Measurements from ENCODE around the gene RND1. TPM values are rescaled to one million over a fixed set of nuclear protein-coding genes. Genes with fewer than 3 reads are reported as not detected.

RND1 gene
- total and polyA plus RNA-seq, 2 experiments from 2014 or later: 9.3 to 10.4 TPM

DNA sequence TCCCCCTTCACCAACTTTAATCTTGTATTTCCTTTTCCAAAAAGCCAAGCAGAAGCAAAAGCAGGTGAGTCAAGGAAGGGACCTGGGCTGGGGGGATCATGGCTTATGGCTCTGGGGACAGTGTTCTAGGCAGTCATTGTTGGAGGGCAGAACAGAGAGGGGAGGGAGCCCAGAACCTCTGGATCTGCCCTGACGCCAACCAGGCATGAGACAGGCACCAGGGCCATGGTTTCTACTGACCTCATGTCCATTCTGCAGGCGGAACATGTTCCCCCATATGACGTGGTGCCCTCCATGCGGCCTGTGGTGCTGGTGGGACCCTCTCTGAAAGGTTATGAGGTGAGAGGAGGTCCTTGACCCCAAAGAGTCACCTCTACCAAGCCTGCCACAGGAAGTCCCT is 40.8 kb downstream of the RND1 start:
- H3F3A ChIP-seq (replicated peaks; ENCODE audit: low read depth): no peaks in the 10 kb centered on the region
- H3K27ac ChIP-seq (ENCODE audit: low read depth): no peak overlapping the region
- peaks cover 23% of the 10 kb centered on the region for H3K4me1 Mint-ChIP-seq
- TF ChIP-seq NANOG (IDR thresholded peaks at IDR 0.05; ENCODE audit: borderline replicate concordance) (no peak), JUNB (IDR thresholded peaks at IDR 0.05; ENCODE audit: unreplicated experiment) (no peak), ZNF114 (CRISPR knock-in tag; IDR thresholded peaks at IDR 0.05) (no peak), CREB1 (CRISPR knock-in tag; IDR thresholded peaks at IDR 0.05; ENCODE audit: low read depth) (no peak), ZNF331 (CRISPR knock-in tag; IDR thresholded peaks at IDR 0.05; ENCODE audit: low read depth) (no peak)
- TF ChIP-seq, protein P1, sequence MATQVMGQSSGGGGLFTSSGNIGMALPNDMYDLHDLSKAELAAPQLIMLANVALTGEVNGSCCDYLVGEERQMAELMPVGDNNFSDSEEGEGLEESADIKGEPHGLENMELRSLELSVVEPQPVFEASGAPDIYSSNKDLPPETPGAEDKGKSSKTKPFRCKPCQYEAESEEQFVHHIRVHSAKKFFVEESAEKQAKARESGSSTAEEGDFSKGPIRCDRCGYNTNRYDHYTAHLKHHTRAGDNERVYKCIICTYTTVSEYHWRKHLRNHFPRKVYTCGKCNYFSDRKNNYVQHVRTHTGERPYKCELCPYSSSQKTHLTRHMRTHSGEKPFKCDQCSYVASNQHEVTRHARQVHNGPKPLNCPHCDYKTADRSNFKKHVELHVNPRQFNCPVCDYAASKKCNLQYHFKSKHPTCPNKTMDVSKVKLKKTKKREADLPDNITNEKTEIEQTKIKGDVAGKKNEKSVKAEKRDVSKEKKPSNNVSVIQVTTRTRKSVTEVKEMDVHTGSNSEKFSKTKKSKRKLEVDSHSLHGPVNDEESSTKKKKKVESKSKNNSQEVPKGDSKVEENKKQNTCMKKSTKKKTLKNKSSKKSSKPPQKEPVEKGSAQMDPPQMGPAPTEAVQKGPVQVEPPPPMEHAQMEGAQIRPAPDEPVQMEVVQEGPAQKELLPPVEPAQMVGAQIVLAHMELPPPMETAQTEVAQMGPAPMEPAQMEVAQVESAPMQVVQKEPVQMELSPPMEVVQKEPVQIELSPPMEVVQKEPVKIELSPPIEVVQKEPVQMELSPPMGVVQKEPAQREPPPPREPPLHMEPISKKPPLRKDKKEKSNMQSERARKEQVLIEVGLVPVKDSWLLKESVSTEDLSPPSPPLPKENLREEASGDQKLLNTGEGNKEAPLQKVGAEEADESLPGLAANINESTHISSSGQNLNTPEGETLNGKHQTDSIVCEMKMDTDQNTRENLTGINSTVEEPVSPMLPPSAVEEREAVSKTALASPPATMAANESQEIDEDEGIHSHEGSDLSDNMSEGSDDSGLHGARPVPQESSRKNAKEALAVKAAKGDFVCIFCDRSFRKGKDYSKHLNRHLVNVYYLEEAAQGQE (IDR thresholded peaks at IDR 0.05; ENCODE audit: unreplicated experiment): no peak
- TF ChIP-seq, protein P2, sequence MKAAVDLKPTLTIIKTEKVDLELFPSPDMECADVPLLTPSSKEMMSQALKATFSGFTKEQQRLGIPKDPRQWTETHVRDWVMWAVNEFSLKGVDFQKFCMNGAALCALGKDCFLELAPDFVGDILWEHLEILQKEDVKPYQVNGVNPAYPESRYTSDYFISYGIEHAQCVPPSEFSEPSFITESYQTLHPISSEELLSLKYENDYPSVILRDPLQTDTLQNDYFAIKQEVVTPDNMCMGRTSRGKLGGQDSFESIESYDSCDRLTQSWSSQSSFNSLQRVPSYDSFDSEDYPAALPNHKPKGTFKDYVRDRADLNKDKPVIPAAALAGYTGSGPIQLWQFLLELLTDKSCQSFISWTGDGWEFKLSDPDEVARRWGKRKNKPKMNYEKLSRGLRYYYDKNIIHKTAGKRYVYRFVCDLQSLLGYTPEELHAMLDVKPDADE (IDR thresholded peaks at IDR 0.05): no peak
- TF ChIP-seq, protein P3, sequence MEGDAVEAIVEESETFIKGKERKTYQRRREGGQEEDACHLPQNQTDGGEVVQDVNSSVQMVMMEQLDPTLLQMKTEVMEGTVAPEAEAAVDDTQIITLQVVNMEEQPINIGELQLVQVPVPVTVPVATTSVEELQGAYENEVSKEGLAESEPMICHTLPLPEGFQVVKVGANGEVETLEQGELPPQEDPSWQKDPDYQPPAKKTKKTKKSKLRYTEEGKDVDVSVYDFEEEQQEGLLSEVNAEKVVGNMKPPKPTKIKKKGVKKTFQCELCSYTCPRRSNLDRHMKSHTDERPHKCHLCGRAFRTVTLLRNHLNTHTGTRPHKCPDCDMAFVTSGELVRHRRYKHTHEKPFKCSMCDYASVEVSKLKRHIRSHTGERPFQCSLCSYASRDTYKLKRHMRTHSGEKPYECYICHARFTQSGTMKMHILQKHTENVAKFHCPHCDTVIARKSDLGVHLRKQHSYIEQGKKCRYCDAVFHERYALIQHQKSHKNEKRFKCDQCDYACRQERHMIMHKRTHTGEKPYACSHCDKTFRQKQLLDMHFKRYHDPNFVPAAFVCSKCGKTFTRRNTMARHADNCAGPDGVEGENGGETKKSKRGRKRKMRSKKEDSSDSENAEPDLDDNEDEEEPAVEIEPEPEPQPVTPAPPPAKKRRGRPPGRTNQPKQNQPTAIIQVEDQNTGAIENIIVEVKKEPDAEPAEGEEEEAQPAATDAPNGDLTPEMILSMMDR (conservative IDR thresholded peaks at IDR 0.05; ENCODE audit: low read depth in 2 of 2): no peak
- H3K4me2 ChIP-seq: no peak overlapping the region
- no peaks in the 10 kb centered on the region for H3K9me2 ChIP-seq (ENCODE audit: insufficient read depth)
- peaks cover 5% of the 10 kb centered on the region; the same call in 1 of the 2 replicates for H3K4me1 ChIP-seq (ENCODE audit: insufficient read depth)
- H2AFZ ChIP-seq: no peak overlapping the region
- peaks cover 13% of the 10 kb centered on the region for H3K27me3 Mint-ChIP-seq (ENCODE audit: insufficient read depth, low read depth, poor library complexity)
- H3K4me3 ChIP-seq: no peak overlapping the region
- ATAC-seq: no peak
- H3K27me3 ChIP-seq (ENCODE audit: insufficient read depth): peaks cover 18% of the 10 kb centered on the region
- H3K4me3 Mint-ChIP-seq: no peak overlapping the region
- no peaks in the 10 kb centered on the region; the same call in 2 of the 3 replicates for H3K9me3 Mint-ChIP-seq
- H3K36me3 Mint-ChIP-seq (ENCODE audit: low read depth): peaks cover 24% of the 10 kb centered on the region
- no peak overlapping the region for H3K27ac Mint-ChIP-seq
- H3K36me3 ChIP-seq (ENCODE audit: insufficient read depth): peaks cover 3% of the 10 kb centered on the region; the same call in 1 of the 2 replicates
- no peak for DNase-seq (ENCODE audit: low spot score)
- H4K20me1 ChIP-seq (replicated peaks; ENCODE audit: insufficient read depth): peaks cover 3% of the 10 kb centered on the region; the same call in 1 of the 2 replicates
- H3K79me2 ChIP-seq (replicated peaks; ENCODE audit: insufficient read depth): no peaks in the 10 kb centered on the region

GRCh38 chr12:48824112-48824511 is 41.6 kb downstream of the RND1 start:
- Histone ChIP-seq H3K27ac (ENCODE audit: low read depth) (no peak overlapping the region), H3K36me3 (ENCODE audit: insufficient read depth) (0 out of 2 replicates have a peak, but pooled peaks cover 3% of the 10 kb centered on the region), H3K4me1 (ENCODE audit: insufficient read depth) (peaks cover 9% of the 10 kb centered on the region), H3K4me3 (no peak overlapping the region), H3K27me3 (ENCODE audit: insufficient read depth) (peaks cover 26% of the 10 kb centered on the region), H3F3A (replicated peaks; ENCODE audit: low read depth) (no peaks in the 10 kb centered on the region), H4K20me1 (replicated peaks; ENCODE audit: insufficient read depth) (no peaks in the 10 kb centered on the region; the same call in 1 of the 2 replicates), H2AFZ (no peak overlapping the region), H3K79me2 (replicated peaks; ENCODE audit: insufficient read depth) (no peaks in the 10 kb centered on the region), H3K4me2 (peak overlapping the region; percentile 43; the same call in 1 of the 2 replicates), H3K9me2 (ENCODE audit: insufficient read depth) (no peaks in the 10 kb centered on the region)
- Mint-ChIP-seq H3K27me3 (ENCODE audit: insufficient read depth, low read depth, poor library complexity) (peaks cover 19% of the 10 kb centered on the region), H3K27ac (peak overlapping the region; percentile 17; the same call in 1 of the 2 replicates), H3K36me3 (ENCODE audit: low read depth) (peaks cover 16% of the 10 kb centered on the region; the same call in 2 of the 3 replicates), H3K9me3 (no peaks in the 10 kb centered on the region; the same call in 2 of the 3 replicates), H3K4me3 (peak overlapping the region; percentile 16; the same call in 1 of the 3 replicates), H3K4me1 (peaks cover 30% of the 10 kb centered on the region)
- ATAC-seq (peak; percentile 79), DNase-seq (ENCODE audit: low spot score) (peak; percentile 83)
- no peak for TF ChIP-seq JUNB (IDR thresholded peaks at IDR 0.05; ENCODE audit: unreplicated experiment)
- TF ChIP-seq, protein P4, sequence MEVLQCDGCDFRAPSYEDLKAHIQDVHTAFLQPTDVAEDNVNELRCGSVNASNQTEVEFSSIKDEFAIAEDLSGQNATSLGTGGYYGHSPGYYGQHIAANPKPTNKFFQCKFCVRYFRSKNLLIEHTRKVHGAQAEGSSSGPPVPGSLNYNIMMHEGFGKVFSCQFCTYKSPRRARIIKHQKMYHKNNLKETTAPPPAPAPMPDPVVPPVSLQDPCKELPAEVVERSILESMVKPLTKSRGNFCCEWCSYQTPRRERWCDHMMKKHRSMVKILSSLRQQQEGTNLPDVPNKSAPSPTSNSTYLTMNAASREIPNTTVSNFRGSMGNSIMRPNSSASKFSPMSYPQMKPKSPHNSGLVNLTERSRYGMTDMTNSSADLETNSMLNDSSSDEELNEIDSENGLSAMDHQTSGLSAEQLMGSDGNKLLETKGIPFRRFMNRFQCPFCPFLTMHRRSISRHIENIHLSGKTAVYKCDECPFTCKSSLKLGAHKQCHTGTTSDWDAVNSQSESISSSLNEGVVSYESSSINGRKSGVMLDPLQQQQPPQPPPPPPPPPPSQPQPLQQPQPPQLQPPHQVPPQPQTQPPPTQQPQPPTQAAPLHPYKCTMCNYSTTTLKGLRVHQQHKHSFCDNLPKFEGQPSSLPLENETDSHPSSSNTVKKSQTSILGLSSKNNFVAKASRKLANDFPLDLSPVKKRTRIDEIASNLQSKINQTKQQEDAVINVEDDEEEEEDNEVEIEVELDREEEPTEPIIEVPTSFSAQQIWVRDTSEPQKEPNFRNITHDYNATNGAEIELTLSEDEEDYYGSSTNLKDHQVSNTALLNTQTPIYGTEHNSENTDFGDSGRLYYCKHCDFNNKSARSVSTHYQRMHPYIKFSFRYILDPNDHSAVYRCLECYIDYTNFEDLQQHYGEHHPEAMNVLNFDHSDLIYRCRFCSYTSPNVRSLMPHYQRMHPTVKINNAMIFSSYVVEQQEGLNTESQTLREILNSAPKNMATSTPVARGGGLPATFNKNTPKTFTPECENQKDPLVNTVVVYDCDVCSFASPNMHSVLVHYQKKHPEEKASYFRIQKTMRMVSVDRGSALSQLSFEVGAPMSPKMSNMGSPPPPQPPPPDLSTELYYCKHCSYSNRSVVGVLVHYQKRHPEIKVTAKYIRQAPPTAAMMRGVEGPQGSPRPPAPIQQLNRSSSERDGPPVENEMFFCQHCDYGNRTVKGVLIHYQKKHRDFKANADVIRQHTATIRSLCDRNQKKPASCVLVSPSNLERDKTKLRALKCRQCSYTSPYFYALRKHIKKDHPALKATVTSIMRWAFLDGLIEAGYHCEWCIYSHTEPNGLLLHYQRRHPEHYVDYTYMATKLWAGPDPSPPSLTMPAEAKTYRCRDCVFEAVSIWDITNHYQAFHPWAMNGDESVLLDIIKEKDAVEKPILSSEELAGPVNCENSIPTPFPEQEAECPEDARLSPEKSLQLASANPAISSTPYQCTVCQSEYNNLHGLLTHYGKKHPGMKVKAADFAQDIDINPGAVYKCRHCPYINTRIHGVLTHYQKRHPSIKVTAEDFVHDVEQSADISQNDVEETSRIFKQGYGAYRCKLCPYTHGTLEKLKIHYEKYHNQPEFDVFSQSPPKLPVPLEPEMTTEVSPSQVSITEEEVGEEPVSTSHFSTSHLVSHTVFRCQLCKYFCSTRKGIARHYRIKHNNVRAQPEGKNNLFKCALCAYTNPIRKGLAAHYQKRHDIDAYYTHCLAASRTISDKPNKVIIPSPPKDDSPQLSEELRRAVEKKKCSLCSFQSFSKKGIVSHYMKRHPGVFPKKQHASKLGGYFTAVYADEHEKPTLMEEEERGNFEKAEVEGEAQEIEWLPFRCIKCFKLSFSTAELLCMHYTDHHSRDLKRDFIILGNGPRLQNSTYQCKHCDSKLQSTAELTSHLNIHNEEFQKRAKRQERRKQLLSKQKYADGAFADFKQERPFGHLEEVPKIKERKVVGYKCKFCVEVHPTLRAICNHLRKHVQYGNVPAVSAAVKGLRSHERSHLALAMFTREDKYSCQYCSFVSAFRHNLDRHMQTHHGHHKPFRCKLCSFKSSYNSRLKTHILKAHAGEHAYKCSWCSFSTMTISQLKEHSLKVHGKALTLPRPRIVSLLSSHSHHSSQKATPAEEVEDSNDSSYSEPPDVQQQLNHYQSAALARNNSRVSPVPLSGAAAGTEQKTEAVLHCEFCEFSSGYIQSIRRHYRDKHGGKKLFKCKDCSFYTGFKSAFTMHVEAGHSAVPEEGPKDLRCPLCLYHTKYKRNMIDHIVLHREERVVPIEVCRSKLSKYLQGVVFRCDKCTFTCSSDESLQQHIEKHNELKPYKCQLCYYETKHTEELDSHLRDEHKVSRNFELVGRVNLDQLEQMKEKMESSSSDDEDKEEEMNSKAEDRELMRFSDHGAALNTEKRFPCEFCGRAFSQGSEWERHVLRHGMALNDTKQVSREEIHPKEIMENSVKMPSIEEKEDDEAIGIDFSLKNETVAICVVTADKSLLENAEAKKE (CRISPR knock-in tag; IDR thresholded peaks at IDR 0.05): no peak
- no peak for TF ChIP-seq ZNF114 (CRISPR knock-in tag; IDR thresholded peaks at IDR 0.05)
